Activated T-cell treated with anti-CD3 and anti-CD28 coated beads, Interleukin-2, amount 50 U/mL, for 48 hours (primary cell): ENCODE results near the gene MSRB2.

Experiments
- DNase-seq, 2 experiments: peaks; one replicate each; pipeline ENCODE4 v3.0.0-alpha.2; 2020

The MSRB2 gene

GRCh38 chr10:23114228-23114850, 19.0 kb downstream of the MSRB2 start:
- DNase-seq, result no peak

- no peak for DNase-seq
Observed at GRCh38 chr10:23116486-23117205, 21.3 kb downstream of the MSRB2 start.

GRCh38 chr10:23120001-23120934, 24.9 kb downstream of the MSRB2 start:
- no peak for DNase-seq

GRCh38 chr10:23121135-23121534, 25.8 kb downstream of the MSRB2 start:
- no peak for DNase-seq

GRCh38 chr10:23136462-23136861, 41.1 kb downstream of the MSRB2 start:
- no peak for DNase-seq

GRCh38 chr10:23139677-23140076, 44.3 kb downstream of the MSRB2 start:
- DNase-seq, result no peak

GRCh38 chr10:23141995-23142394, 46.6 kb downstream of the MSRB2 start:
- no peak for DNase-seq

- no peak for DNase-seq
Observed at GRCh38 chr10:23146258-23146657, 50.9 kb downstream of the MSRB2 start.

GRCh38 chr10:23147035-23147434, 51.7 kb downstream of the MSRB2 start:
- no peak for DNase-seq

GRCh38 chr10:23148214-23148613, 52.8 kb downstream of the MSRB2 start:
- no peak for DNase-seq

GRCh38 chr10:23150091-23150490, 54.7 kb downstream of the MSRB2 start:
- DNase-seq, result no peak

- DNase-seq, result no peak
Observed at GRCh38 chr10:23150610-23151009, 55.2 kb downstream of the MSRB2 start.

- DNase-seq, result no peak
Observed at GRCh38 chr10:23151071-23151470, 55.7 kb downstream of the MSRB2 start.

GRCh38 chr10:23155169-23155568, 59.8 kb downstream of the MSRB2 start:
- DNase-seq, result no peak

GRCh38 chr10:23156447-23157150, 61.2 kb downstream of the MSRB2 start:
- no peak for DNase-seq

- DNase-seq, result no peak
Observed at GRCh38 chr10:23157239-23157681, 61.9 kb downstream of the MSRB2 start.

GRCh38 chr10:23157691-23158369, 62.5 kb downstream of the MSRB2 start:
- DNase-seq, result no peak

GRCh38 chr10:23158370-23158769, 63.0 kb downstream of the MSRB2 start:
- peak; percentile 47 to 56 for DNase-seq

GRCh38 chr10:23171232-23171876, 76.0 kb downstream of the MSRB2 start:
- DNase-seq, result no peak
